Caco-2 (cell line): ENCODE measurements around the gene ZEB1. TPM values are rescaled to one million over a fixed set of nuclear protein-coding genes. Genes with fewer than 3 reads are reported as not detected.
"Not testable (repeated sequence)": the region's sequence is repeated elsewhere in the genome, so short reads cannot be mapped to it uniquely, and the experiment has no call there.

Experiments
- BruUV-seq: library from RNA; stranded (reverse); fragments of 400-500 nt; replicated peaks from 2 replicates; lab custom pipeline; 2021; lab: Mats Ljungman, UMichigan
- CTCF ChIA-PET: fragments of 300-600 bp; sonication (Branson Sonifier 250); formaldehyde crosslinking; loops from one replicate; lab custom pipeline; 2022; ENCODE audit warnings: antibody characterized with exemption; lab: Charles Lee
- POLR2A ChIA-PET: fragments of 300-600 bp; sonication (Branson Sonifier 250); formaldehyde crosslinking; loops from one replicate; lab custom pipeline; 2022; ENCODE audit warnings: antibody characterized with exemption; lab: Charles Lee
- DNase-seq, 2 experiments: peaks; one replicate each; pipeline versions ENCODE4 v3.0.0 to v3.0.0-alpha.2; 2020 to 2022
- H3K27me3 ChIP-seq: replicated peaks from 2 replicates; pipeline ENCODE4 v1.6.0; 2011; ENCODE audit warnings: low read length; ENCODE audit not compliant: control insufficient read depth, insufficient read depth
- H3K36me3 ChIP-seq: 2 replicates; pipeline ENCODE4 v1.5.1; 2011; ENCODE audit warnings: low read length; ENCODE audit not compliant: control insufficient read depth, insufficient read depth
- H3K4me1 ChIP-seq: fragments of 250-450 bp; sonication (Bioruptor Pico); 2 replicates; pipeline ENCODE4 v1.5.1; 2020; ENCODE audit warnings: mild to moderate bottlenecking
- H3K4me3 ChIP-seq: 2 replicates; pipeline ENCODE4 v1.5.1; 2011; ENCODE audit warnings: low read depth, mild to moderate bottlenecking, control low read depth, low read length
- H3K9me3 ChIP-seq: fragments of 250-450 bp; sonication (Bioruptor Pico); 2 replicates; pipeline ENCODE4 v1.5.1; 2020; ENCODE audit warnings: mild to moderate bottlenecking, moderate library complexity
- H3K27ac Mint-ChIP-seq: one replicate; pipeline ENCODE4 v1.8.0; 2022; ENCODE audit warnings: mixed read lengths; ENCODE audit not compliant: unreplicated experiment
- H3K27me3 Mint-ChIP-seq: one replicate; pipeline ENCODE4 v1.8.0; 2022; ENCODE audit warnings: mixed read lengths; ENCODE audit not compliant: insufficient read depth, unreplicated experiment
- H3K36me3 Mint-ChIP-seq: one replicate; pipeline ENCODE4 v1.8.0; 2022; ENCODE audit warnings: mild to moderate bottlenecking, mixed read lengths; ENCODE audit not compliant: insufficient read depth, unreplicated experiment
- H3K4me1 Mint-ChIP-seq: one replicate; pipeline ENCODE4 v1.8.0; 2022; ENCODE audit warnings: low read depth, mixed read lengths; ENCODE audit not compliant: unreplicated experiment
- H3K4me3 Mint-ChIP-seq: one replicate; pipeline ENCODE4 v1.8.0; 2022; ENCODE audit warnings: mild to moderate bottlenecking, moderate library complexity, mixed read lengths; ENCODE audit not compliant: unreplicated experiment
- H3K9me3 Mint-ChIP-seq: one replicate; pipeline ENCODE4 v1.8.0; 2022; ENCODE audit warnings: mixed read lengths; ENCODE audit not compliant: unreplicated experiment
- intact Hi-C: fragments of 100-400 bp; cut with micrococcal nuclease; formaldehyde crosslinking; loops from one replicate; pipeline ENCODE4 v1.10.0; 2022; ENCODE audit not compliant: unreplicated experiment
- total RNA-seq: library from RNA; stranded (reverse); gene quantifications from 2 replicates; pipeline ENCODE4 v1.2.3, GENCODE V29; 2022
- TF ChIP-seq, protein P1 (sequence below), 2 experiments: fragments of 200-600 bp in 1 of 2; IDR thresholded peaks; 1 replicate in 1 of 2; 2 replicates in 1 of 2; pipeline versions ENCODE4 v1.5.1 to v1.8.0; 2011 to 2022; ENCODE audit warnings: antibody characterized with exemption in 1 of 2, control low read depth in 1 of 2, inconsistent platforms in 1 of 2, low read depth in 1 of 2, low read length in 1 of 2, mild to moderate bottlenecking in 1 of 2, moderate library complexity in 1 of 2; ENCODE audit not compliant: insufficient read depth in 1 of 2, severe bottlenecking in 1 of 2, unreplicated experiment in 1 of 2

Gene ZEB1
- total RNA-seq, 1 experiment from 2014 or later = not detected

DNA sequence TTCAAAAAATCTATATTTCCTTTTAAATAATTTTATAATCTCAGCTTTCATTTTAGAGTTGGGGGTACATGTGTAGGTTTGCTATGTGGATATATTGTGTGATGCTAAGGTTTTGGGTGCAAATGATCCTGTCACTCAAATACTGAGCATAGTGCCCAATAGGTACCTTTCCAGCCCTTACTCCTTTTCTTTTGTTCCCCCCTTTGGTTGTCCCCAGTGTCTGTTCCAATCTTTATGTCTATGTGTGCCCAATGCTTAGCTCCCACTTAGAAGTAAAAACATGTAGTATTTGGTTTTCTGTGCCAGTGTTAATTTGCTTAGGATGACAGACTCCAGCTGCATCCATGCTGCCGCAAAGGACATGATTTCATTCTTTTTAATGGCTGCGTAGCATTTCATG, 103.6 kb downstream of the ZEB1 start:
- no TSS peak for BruUV-seq
- DNase-seq = no peak
- no peaks in the 10 kb centered on the region for H3K27me3 ChIP-seq
- no peaks in the 10 kb centered on the region for H3K9me3 ChIP-seq
- Mint-ChIP-seq H3K27ac (no peak overlapping the region), H3K36me3 (no peaks in the 10 kb centered on the region), H3K9me3 (no peaks in the 10 kb centered on the region), H3K27me3 (peaks cover 3% of the 10 kb centered on the region), H3K4me1 (no peaks in the 10 kb centered on the region), H3K4me3 (no peak overlapping the region)
- H3K36me3 ChIP-seq = no peaks in the 10 kb centered on the region
- H3K4me3 ChIP-seq = no peak overlapping the region
- TF ChIP-seq, protein P1, sequence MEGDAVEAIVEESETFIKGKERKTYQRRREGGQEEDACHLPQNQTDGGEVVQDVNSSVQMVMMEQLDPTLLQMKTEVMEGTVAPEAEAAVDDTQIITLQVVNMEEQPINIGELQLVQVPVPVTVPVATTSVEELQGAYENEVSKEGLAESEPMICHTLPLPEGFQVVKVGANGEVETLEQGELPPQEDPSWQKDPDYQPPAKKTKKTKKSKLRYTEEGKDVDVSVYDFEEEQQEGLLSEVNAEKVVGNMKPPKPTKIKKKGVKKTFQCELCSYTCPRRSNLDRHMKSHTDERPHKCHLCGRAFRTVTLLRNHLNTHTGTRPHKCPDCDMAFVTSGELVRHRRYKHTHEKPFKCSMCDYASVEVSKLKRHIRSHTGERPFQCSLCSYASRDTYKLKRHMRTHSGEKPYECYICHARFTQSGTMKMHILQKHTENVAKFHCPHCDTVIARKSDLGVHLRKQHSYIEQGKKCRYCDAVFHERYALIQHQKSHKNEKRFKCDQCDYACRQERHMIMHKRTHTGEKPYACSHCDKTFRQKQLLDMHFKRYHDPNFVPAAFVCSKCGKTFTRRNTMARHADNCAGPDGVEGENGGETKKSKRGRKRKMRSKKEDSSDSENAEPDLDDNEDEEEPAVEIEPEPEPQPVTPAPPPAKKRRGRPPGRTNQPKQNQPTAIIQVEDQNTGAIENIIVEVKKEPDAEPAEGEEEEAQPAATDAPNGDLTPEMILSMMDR (IDR thresholded peaks at IDR 0.05; ENCODE audit: insufficient read depth in 1 of 2, low read depth in 1 of 2, low read length in 1 of 2, severe bottlenecking in 1 of 2, unreplicated experiment in 1 of 2) = no peak
- POLR2A ChIA-PET = no interaction called here
- CTCF ChIA-PET = no interaction called here
- H3K4me1 ChIP-seq = no peaks in the 10 kb centered on the region
- intact Hi-C loops = no loop called here

GRCh38 chr10:31424473-31424872, 105.5 kb downstream of the ZEB1 start:
- CTCF ChIA-PET = no interaction called here
- no peaks in the 10 kb centered on the region for H3K9me3 ChIP-seq
- DNase-seq = no peak
- Mint-ChIP-seq H3K4me3 (no peak overlapping the region), H3K27ac (no peak overlapping the region), H3K9me3 (no peaks in the 10 kb centered on the region), H3K4me1 (no peaks in the 10 kb centered on the region), H3K36me3 (no peaks in the 10 kb centered on the region), H3K27me3 (peaks cover 3% of the 10 kb centered on the region)
- no peaks in the 10 kb centered on the region for H3K27me3 ChIP-seq
- no TSS peak for BruUV-seq
- no peak overlapping the region for H3K4me3 ChIP-seq
- intact Hi-C loops = no loop called here
- TF ChIP-seq, protein P1 (IDR thresholded peaks at IDR 0.05; ENCODE audit: insufficient read depth in 1 of 2, low read depth in 1 of 2, low read length in 1 of 2, severe bottlenecking in 1 of 2, unreplicated experiment in 1 of 2) = no peak
- POLR2A ChIA-PET = no interaction called here
- H3K36me3 ChIP-seq = no peaks in the 10 kb centered on the region
- no peaks in the 10 kb centered on the region for H3K4me1 ChIP-seq

DNA sequence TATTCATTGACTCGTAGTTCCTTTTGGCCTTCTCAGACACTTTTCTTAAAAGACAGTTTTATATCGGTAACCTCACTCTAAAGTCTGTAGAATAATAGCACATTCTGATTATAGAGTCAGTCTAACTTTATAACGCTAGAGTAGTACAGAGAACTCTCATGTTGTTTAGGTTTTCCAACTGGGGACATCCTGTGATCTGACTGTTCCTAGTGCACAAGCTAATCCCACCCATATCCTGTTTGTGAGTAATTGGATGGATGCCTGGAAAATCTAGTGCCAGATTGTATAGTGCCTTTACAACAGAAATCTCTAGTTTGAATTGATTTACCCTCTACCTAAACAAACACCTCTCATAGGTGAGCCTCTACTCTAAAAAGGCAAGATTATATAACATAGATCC, 107.4 kb downstream of the ZEB1 start:
- no peaks in the 10 kb centered on the region for H3K4me1 ChIP-seq
- H3K27me3 Mint-ChIP-seq = peaks cover 3% of the 10 kb centered on the region
- no TSS peak for BruUV-seq
- intact Hi-C loops = no loop called here
- H3K36me3 Mint-ChIP-seq = no peaks in the 10 kb centered on the region
- H3K27me3 ChIP-seq = no peaks in the 10 kb centered on the region
- H3K4me1 Mint-ChIP-seq = no peaks in the 10 kb centered on the region
- H3K27ac Mint-ChIP-seq = no peak overlapping the region
- no peaks in the 10 kb centered on the region for H3K9me3 Mint-ChIP-seq
- ChIA-PET POLR2A (no interaction called here), CTCF (no interaction called here)
- no peak for DNase-seq
- no peak overlapping the region for H3K4me3 ChIP-seq
- H3K36me3 ChIP-seq = no peaks in the 10 kb centered on the region
- no peak overlapping the region for H3K4me3 Mint-ChIP-seq
- TF ChIP-seq, protein P1 (IDR thresholded peaks at IDR 0.05; ENCODE audit: insufficient read depth in 1 of 2, low read depth in 1 of 2, low read length in 1 of 2, severe bottlenecking in 1 of 2, unreplicated experiment in 1 of 2) = no peak
- H3K9me3 ChIP-seq = no peaks in the 10 kb centered on the region

DNA sequence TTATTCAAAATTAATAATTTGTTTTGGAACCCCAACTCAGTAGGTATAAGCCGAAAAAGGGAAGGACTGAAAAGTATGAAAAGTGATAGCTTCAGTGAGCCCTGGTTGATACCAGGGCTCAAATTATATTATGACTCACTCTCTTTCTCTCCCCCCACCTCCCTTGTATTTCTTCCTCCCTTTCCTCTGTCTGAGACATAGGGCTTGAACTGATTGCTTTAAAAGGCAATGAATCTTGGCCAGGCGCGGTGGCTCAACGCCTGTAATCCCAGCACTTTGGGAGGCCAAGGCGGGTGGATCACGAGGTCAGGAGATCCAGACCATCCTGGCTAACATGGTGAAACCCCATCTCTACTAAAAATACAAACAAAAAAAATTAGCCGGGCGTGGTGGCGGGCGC, 108.3 kb downstream of the ZEB1 start:
- POLR2A ChIA-PET, H3K4me3 ChIP-seq, BruUV-seq, H3K27me3 ChIP-seq, H3K4me1 ChIP-seq, H3K9me3 Mint-ChIP-seq, CTCF ChIA-PET, H3K9me3 ChIP-seq, DNase-seq, intact Hi-C loops, H3K27ac Mint-ChIP-seq, H3K36me3 ChIP-seq, H3K36me3 Mint-ChIP-seq, H3K27me3 Mint-ChIP-seq, H3K4me3 Mint-ChIP-seq, H3K4me1 Mint-ChIP-seq: not testable (repeated sequence)

- H3K27me3 ChIP-seq, H3K9me3 Mint-ChIP-seq, CTCF ChIA-PET, POLR2A ChIA-PET, H3K27me3 Mint-ChIP-seq, DNase-seq, H3K4me3 ChIP-seq, H3K27ac Mint-ChIP-seq, H3K4me1 ChIP-seq, H3K36me3 Mint-ChIP-seq, H3K36me3 ChIP-seq, BruUV-seq, intact Hi-C loops, H3K9me3 ChIP-seq, H3K4me1 Mint-ChIP-seq, H3K4me3 Mint-ChIP-seq: not testable (repeated sequence)
Measured at GRCh38 chr10:31428499-31428898, 109.5 kb downstream of the ZEB1 start.
